ENCODE data around the gene ZBTB7B. TPM values are rescaled to one million over a fixed set of nuclear protein-coding genes. Genes with fewer than 3 reads are reported as not detected.

Gene ZBTB7B
- total and polyA plus RNA-seq, 9 of the 15 experiments (the other 6 are each of a cell fraction or from before 2014, with no cell fraction given): 0.04 to 46.5 (median 15.2) TPM

- peak in 1 of 2 experiments; percentile 52; a peak in 1 of 4 replicates for TF ChIP-seq MLLT1 (IDR thresholded peaks at IDR 0.05)
- TF ChIP-seq ARID2 (IDR thresholded peaks at IDR 0.05): peak; percentile 33; the same call in 1 of the 2 replicates
- TF ChIP-seq CGGBP1 (CRISPR knock-in tag; IDR thresholded peaks at IDR 0.05): peak; percentile 44
- no peak for TF ChIP-seq MITF (IDR thresholded peaks at IDR 0.05)
- peak; percentile 30; the same call in 1 of the 2 replicates for TF ChIP-seq GABPA (tag; conservative IDR thresholded peaks at IDR 0.05; ENCODE audit: low read depth)
- TF ChIP-seq ELK1 (CRISPR knock-in tag; IDR thresholded peaks at IDR 0.05): no peak
- peak; percentile 63; the same call in 1 of the 2 replicates for TF ChIP-seq PATZ1 (CRISPR knock-in tag; IDR thresholded peaks at IDR 0.05; ENCODE audit: borderline replicate concordance)
- peak in 1 of 2 experiments; percentile 55 for TF ChIP-seq KDM1A (IDR thresholded peaks at IDR 0.05)
- TF ChIP-seq CXXC5 (CRISPR knock-in tag; IDR thresholded peaks at IDR 0.05): peak; percentile 96
- TF ChIP-seq ZNF444 (CRISPR knock-in tag; IDR thresholded peaks at IDR 0.05): peak; percentile 71
- no peak for TF ChIP-seq MCM7 (IDR thresholded peaks at IDR 0.05)
- TF ChIP-seq BCL6 (CRISPR knock-in tag; IDR thresholded peaks at IDR 0.05): no peak
- no peak for TF ChIP-seq RBM17 (IDR thresholded peaks at IDR 0.05; ENCODE audit: borderline replicate concordance, low read depth, low read length)
- peak; percentile 6; the same call in 1 of the 2 replicates for TF ChIP-seq CBFA2T3 (IDR thresholded peaks at IDR 0.05)
- peak in 1 of 3 experiments; percentile 69 for TF ChIP-seq YY1 (IDR thresholded peaks at IDR 0.05; ENCODE audit: borderline replicate concordance in 1 of 3, control insufficient read depth in 1 of 3, extremely low read depth in 1 of 3, insufficient read depth in 3 of 3, insufficient read length in 1 of 3, insufficient replicate concordance in 2 of 3, low read depth in 1 of 3, low read length in 2 of 3)
- peak; percentile 45 to 56; a peak in 1 of 4 replicates for TF ChIP-seq TBL1XR1 (IDR thresholded peaks at IDR 0.05; ENCODE audit: low read length in 2 of 2)
- peak; percentile 50 for TF ChIP-seq MXI1 (IDR thresholded peaks at IDR 0.05; ENCODE audit: low read depth, low read length)
- no peak for TF ChIP-seq RNF219 (CRISPR knock-in tag; IDR thresholded peaks at IDR 0.05)
- no peak for TF ChIP-seq SMAD3 (CRISPR knock-in tag; conservative IDR thresholded peaks at IDR 0.05)
Measured at GRCh38 chr1:155000726-155001424, 1.7 kb upstream of the ZBTB7B start (continued).

Measured in K562 (cell line).